GM12864 (cell line): ENCODE measurements around the gene CCDC200.
A peak's percentile ranks its signal among the peaks of the same experiment; 100 is the strongest.
"Not testable (repeated sequence)": the region's sequence is repeated elsewhere in the genome, so short reads cannot be mapped to it uniquely, and the experiment has no call there.

Source experiments
- DNase-seq: peaks from one replicate; pipeline ENCODE4 v3.0.0-alpha.2; 2011; ENCODE audit warnings: low read depth
- H3K4me3 ChIP-seq: 2 replicates; pipeline ENCODE4 v1.5.1; 2011; ENCODE audit warnings: mild to moderate bottlenecking, low read depth, low read length, control low read depth
- TF ChIP-seq, protein P1 (sequence below): IDR thresholded peaks from 2 replicates; pipeline ENCODE4 v1.5.1; 2011; ENCODE audit warnings: low read depth, mild to moderate bottlenecking, moderate library complexity, low read length, control low read depth, inconsistent platforms; ENCODE audit errors: missing control alignments

Gene CCDC200

DNA sequence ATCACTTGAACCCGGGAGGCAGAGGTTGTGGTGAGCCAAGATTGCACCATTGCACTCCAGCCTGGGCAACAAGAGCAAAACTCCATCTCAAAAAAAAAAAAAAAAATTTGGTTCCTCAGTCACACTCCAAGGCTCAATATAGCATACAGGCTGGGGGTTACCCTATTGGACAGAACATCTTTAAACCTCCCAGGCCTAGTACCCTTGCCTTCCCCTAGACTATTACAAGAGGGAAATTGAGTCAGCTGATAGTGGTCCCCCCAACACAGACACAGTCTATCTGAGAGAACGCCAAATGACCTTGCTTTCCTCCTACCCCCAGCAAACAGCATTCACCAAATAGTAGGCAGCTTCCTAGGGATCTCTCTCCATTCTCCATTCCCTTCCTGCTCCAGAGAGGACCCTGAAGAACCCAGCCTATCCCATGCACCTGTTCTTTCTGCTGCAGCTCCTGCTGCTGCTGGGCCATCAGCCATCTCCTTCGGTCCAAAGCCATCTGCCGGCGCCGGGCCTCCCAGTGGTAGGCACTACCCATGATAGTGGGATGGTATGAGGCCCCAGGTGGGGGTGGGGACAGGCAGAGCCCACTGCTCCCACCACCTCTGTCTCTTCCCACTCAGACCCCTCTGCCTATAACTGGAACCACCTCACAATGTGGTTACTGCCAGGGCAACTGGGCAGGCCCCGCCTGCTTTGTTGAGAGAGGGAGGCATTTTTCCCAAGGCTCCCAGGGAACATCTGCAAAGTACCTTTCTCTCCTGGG, at the start of gene CCDC200:
CCDC200 (minus strand) TSS at position 604 of the 763 bp plus-strand sequence; CDS start at position 535, 69 bp downstream.
- H3K4me3 ChIP-seq, DNase-seq: not testable (repeated sequence)

DNA sequence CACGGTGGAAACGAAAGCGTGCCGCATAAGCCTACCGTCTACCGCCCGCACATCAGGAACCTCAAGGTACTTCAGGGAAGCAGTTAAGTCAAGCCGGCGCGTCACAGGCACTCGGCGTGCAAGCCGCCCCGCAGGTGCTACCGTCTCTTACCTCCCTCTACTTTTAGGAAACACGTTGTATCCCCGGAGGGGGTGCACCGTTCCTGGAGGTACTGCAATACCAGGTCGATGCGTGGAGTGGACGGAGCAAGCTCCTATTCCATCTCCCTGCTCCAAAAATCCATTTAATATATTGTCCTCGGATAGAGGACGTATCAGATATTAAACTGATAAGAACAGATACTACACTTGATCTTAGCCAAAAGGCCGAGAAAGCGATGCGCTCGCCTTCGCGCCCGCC, 44.5 kb upstream of the CCDC200 start:
- not testable (repeated sequence) for H3K4me3 ChIP-seq, DNase-seq

DNA sequence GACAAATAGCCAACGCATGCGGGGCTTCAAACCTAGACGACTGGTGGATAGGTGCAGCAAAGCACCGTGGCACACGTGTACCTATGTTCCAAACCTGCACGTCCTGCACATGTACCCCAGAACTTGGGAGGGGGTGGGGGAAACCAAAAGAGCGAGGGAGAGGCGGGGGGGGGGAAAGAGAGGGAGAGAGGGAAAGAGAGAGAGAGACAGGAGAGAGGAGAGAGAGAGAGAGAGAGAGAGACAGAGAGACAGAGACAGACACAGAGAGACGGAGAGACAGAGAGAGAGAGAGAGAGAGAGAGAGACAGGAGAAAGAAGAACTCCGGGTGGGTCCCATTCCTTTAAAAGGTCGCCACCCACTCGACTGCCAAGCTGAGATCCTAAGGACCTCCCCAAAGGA, 44.1 kb upstream of the CCDC200 start:
- not testable (repeated sequence) for DNase-seq, H3K4me3 ChIP-seq

DNA sequence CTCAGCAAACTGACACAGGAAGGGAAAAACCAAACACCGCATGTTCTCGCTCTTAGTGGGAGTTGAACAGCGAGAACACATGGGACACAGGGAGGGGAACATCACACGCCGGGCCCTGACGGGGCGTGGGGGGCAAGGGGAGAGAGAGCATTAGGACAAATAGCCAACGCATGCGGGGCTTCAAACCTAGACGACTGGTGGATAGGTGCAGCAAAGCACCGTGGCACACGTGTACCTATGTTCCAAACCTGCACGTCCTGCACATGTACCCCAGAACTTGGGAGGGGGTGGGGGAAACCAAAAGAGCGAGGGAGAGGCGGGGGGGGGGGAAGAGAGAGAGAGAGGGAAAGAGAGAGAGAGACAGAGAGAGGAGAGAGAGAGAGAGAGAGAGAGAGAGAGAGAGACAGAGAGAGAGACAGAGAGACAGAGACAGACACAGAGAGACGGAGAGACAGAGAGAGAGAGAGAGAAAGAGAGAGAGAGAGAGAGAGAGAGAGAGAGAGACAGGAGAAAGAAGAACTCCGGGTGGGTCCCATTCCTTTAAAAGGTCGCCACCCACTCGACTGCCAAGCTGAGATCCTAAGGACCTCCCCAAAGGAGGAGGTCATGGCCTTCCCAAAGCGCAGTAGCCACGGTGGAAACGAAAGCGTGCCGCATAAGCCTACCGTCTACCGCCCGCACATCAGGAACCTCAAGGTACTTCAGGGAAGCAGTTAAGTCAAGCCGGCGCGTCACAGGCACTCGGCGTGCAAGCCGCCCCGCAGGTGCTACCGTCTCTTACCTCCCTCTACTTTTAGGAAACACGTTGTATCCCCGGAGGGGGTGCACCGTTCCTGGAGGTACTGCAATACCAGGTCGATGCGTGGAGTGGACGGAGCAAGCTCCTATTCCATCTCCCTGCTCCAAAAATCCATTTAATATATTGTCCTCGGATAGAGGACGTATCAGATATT, 42.4 kb upstream of the CCDC200 start:
- DNase-seq = not testable (repeated sequence)

DNA sequence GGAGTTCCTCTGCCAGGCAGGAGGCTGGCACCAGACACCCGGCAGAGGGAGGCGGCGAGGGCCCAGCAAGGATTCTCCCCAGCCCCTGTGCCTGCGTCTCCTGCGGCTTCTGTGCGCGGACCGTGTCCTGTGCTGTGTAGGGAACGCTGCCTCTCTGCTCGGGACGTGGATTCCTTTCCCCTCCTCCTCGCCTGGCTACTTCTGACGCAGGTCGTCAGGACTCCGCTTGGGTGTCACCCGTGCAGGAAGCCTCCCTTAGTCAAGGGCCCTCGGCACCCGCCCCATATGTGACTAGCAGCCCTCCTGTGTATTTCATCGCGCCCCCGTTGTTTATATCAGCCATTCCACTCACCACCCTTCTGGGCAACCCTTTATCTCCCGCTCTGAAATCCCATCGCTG, 18.0 kb upstream of the CCDC200 start:
- DNase-seq, H3K4me3 ChIP-seq: not testable (repeated sequence)

More for the DNA sequence above, 42.4 kb upstream of the CCDC200 start:
- not testable (repeated sequence) for H3K4me3 ChIP-seq

DNA sequence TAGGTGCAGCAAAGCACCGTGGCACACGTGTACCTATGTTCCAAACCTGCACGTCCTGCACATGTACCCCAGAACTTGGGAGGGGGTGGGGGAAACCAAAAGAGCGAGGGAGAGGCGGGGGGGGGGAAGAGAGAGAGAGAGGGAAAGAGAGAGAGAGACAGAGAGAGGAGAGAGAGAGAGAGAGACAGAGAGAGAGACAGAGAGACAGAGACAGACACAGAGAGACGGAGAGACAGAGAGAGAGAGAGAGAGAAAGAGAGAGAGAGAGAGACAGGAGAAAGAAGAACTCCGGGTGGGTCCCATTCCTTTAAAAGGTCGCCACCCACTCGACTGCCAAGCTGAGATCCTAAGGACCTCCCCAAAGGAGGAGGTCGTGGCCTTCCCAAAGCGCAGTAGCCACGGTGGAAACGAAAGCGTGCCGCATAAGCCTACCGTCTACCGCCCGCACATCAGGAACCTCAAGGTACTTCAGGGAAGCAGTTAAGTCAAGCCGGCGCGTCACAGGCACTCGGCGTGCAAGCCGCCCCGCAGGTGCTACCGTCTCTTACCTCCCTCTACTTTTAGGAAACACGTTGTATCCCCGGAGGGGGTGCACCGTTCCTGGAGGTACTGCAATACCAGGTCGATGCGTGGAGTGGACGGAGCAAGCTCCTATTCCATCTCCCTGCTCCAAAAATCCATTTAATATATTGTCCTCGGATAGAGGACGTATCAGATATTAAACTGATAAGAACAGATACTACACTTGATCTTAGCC, 12.4 kb upstream of the CCDC200 start:
- DNase-seq, H3K4me3 ChIP-seq: not testable (repeated sequence)

DNA sequence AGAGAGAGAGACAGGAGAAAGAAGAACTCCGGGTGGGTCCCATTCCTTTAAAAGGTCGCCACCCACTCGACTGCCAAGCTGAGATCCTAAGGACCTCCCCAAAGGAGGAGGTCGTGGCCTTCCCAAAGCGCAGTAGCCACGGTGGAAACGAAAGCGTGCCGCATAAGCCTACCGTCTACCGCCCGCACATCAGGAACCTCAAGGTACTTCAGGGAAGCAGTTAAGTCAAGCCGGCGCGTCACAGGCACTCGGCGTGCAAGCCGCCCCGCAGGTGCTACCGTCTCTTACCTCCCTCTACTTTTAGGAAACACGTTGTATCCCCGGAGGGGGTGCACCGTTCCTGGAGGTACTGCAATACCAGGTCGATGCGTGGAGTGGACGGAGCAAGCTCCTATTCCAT, 11.2 kb upstream of the CCDC200 start:
- not testable (repeated sequence) for H3K4me3 ChIP-seq, DNase-seq

DNA sequence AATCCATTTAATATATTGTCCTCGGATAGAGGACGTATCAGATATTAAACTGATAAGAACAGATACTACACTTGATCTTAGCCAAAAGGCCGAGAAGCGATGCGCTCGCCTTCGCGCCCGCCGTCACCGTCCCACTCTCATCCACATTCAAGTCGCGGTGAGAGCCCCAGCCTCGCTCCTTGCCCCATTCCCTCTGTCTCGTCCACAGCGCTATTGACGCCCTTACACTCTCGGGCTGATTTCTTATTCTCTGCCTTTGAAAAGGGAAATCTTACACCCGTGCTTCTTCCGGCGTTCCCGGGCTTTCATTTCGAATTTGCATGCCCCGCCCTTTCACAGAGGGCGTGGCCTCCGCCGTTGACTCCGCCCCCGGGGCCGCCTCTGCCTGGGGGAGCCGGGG, 5.5 kb upstream of the CCDC200 start, which contains the start of gene RNU2-1:
RNU2-1 (minus strand) TSS at position 101 of the 400 bp plus-strand sequence.
- not testable (repeated sequence) for DNase-seq, H3K4me3 ChIP-seq

DNA sequence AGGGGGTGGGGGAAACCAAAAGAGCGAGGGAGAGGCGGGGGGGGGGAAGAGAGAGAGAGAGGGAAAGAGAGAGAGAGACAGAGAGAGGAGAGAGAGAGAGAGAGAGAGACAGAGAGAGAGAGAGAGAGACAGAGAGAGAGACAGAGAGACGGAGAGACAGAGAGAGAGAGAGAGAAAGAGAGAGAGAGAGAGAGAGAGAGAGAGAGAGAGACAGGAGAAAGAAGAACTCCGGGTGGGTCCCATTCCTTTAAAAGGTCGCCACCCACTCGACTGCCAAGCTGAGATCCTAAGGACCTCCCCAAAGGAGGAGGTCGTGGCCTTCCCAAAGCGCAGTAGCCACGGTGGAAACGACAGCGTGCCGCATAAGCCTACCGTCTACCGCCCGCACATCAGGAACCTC, 4.8 kb upstream of the CCDC200 start:
- DNase-seq, H3K4me3 ChIP-seq: not testable (repeated sequence)

DNA sequence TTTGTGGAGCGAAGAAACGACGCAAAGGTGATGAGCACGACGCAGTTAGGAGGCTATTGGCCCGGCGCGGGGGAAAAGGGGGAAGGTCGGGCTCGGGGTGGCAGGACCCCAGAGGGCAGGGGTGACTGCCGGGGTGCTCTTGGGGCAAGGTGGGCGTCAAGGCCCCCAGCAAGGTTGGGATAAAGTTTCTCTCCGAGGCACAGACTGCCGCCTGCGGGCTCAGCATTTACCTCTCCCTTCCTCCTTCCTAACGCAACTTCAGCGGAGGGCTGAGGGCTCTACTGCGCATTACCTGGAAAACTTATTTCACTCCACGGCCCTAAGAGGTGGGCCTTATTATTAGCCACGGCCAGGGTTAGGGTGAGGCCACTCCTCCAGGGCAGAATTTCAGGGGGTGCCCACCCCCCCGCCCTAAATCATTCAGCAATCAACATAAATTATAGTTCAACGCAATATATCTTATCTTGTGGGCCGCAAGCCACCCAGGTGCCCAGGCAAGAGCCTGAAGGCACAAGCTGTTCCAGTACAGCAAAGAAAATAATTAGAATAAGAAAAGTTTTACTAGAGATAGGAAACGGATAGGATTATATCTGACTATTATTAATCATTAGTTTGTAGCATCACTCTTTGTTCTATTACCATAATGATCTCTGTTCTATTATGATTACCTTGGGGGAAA, 3.7 kb upstream of the CCDC200 start:
- H3K4me3 ChIP-seq = peak overlapping the region; percentile 32; the same call in 1 of the 2 replicates
- not testable (repeated sequence) for DNase-seq

DNA sequence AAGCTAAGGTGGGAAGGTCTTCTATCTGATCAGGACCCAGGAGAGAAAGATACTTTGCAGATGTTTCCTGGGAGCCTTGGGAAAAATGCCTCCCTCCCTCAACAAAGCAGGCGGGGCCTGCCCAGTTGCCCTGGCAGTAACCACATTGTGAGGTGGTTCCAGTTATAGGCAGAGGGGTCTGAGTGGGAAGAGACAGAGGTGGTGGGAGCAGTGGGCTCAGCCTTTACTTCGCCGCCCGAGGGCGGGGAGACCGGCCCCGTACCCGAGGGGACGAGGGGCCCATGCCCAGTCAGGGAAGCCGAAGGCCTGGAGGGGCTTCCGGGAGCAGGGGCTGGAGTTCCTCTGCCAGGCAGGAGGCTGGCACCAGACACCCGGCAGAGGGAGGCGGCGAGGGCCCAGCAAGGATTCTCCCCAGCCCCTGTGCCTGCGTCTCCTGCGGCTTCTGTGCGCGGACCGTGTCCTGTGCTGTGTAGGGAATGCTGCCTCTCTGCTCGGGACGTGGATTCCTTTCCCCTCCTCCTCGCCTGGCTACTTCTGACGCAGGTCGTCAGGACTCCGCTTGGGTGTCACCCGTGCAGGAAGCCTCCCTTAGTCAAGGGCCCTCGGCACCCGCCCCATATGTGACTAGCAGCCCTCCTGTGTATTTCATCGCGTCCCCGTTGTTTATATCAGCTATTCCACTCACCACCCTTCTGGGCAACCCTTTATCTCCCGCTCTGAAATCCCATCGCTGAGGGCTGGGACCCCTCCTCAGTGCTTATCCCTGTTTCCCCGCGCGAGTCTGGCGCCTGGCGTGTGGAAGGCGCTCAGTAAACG, 3.0 kb upstream of the CCDC200 start:
- peak overlapping the region; percentile 32; the same call in 1 of the 2 replicates for H3K4me3 ChIP-seq
- not testable (repeated sequence) for DNase-seq

DNA sequence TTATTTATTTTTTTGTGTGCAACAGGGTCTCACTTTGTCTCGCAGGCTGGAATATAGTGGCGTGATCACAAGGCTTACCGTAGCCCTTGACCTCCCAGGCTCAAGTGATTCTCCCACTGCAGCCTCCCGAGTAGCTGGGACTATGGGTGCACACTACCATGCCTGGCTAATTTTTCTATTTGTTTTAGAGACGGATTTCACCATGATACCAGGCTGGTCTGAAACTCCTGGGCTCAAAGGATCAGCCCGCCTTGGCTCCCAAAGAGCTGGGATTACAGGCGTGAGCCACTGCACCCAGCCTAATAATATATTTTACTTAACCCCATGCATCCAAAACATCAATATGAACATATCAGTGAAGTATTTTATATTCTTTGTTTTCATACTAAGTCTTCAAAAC, 2.0 kb downstream of the CCDC200 start:
- DNase-seq = no peak
- no peak overlapping the region for H3K4me3 ChIP-seq
- TF ChIP-seq, protein P1, sequence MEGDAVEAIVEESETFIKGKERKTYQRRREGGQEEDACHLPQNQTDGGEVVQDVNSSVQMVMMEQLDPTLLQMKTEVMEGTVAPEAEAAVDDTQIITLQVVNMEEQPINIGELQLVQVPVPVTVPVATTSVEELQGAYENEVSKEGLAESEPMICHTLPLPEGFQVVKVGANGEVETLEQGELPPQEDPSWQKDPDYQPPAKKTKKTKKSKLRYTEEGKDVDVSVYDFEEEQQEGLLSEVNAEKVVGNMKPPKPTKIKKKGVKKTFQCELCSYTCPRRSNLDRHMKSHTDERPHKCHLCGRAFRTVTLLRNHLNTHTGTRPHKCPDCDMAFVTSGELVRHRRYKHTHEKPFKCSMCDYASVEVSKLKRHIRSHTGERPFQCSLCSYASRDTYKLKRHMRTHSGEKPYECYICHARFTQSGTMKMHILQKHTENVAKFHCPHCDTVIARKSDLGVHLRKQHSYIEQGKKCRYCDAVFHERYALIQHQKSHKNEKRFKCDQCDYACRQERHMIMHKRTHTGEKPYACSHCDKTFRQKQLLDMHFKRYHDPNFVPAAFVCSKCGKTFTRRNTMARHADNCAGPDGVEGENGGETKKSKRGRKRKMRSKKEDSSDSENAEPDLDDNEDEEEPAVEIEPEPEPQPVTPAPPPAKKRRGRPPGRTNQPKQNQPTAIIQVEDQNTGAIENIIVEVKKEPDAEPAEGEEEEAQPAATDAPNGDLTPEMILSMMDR = no peak
